ENCODE data around the gene DCLRE1C.
"Not testable (repeated sequence)": the region's sequence is repeated elsewhere in the genome, so short reads cannot be mapped to it uniquely, and the experiment has no call there.

The DCLRE1C gene

DNA sequence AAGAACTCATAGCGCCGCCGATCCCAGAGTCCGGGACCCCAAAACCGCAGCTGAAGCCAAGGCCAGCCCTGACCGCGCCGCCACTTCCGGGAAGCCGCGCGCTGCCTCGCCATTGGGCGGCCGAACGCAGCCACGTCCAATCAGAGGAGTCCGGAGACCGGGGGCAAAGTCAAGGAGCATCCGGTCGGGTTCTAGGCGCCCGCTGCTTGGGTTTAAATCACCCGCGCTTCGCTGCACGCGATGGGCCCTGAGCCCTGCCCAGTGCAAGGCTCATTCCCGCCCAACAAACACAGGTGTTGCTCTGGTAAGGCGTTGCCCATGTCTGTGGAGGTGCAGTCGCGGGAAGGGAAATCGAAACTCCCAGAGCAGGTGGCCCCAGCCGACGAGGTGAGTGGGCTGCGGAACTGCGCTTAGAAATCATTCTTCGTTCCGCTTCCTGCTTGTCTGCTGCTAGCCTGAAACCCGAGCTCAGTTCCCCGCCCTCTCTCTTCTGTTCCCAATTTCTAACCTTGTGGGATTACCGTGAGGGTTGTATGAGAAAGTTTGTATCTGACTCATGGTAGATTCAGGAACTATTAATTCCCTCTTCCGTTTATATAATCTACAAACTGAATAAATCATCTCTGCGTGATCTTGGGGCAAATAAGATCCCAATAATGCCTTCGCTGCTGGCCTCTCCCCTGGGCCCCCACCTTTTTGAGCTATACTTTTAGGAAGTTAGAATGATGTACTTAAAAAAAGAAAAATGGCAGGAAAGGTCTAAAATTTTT, at the start of gene DCLRE1C:
TSS of gene DCLRE1C (minus strand) at position 96 of the 770 bp plus-strand sequence. CDS start at position 10, 86 bp downstream.
- peak; percentile 96 for DNase-seq

DNA sequence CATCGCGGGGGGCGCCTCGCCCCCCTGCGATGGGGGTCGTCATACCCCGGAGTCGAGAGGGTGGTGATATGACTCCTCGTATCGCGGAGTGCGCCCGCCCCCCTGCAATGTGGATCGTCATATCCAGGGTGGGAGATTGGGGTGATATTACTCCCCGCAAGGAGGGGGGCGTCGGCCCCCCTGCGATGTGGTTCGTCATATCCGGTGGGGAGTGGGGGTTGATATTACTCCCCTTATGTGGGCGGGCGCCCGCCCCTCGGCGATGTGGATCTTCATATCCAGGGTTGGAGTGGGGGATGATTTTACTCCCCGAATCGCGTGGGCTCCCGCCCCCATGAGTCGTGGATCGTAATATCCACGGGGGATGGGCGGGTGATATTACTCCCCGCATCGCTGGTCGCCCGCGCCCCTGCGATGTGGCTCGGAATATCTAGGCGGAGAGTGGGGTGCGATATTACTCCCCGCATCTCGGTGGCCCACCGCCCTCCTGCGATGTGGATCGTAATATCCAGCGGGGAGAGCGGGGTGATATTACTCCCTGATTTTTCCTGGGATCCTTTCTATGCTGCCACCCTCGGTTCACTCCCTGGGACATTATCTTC, 42.2 kb upstream of the DCLRE1C start:
- DNase-seq: no peak

DNA sequence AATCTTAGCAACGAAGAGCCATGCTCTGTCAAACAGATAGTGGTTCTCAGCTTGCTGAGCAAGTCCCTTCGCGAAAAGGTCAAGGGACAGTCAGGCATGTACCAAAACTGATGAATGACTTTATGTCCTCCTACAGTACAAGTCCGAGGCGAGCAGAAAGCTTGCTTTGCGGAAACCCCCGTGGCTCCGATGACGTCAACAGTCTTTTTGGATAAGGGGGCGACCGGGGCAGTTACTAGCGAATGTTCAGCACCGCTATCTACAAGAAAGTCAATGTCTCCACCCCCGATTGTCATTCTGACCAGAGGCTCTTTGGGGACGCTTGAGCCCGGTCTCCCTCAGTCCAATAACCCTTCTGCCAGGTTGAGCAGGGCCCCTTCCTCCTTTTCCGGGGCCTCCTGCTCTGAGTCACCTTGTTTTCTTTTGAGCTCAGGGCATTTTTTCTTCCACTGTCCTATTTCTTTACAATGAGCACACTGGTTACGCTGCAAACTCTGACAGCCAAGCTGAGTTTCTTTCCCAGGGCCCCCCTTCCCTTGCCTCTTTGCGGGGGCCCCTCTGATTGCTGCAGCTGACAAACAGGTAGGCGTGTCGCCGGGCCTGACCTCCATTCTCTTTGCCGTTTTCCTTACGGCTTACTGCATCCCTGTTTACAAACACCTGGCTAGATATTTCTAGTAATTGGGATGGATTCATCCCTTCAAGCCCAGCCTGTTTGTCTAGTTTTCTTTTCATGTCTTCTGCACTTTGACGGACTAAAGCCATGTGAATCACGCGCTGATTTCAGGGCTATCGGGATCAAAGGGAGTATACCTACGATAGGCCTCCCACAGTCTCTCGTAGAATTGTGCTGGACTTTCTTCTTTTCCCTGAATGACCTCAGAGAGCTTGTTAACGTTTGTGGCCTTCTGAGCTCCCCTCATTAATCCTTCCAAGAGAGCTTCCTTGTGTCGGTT, 39.9 kb upstream of the DCLRE1C start:
- not testable (repeated sequence) for DNase-seq

DNA sequence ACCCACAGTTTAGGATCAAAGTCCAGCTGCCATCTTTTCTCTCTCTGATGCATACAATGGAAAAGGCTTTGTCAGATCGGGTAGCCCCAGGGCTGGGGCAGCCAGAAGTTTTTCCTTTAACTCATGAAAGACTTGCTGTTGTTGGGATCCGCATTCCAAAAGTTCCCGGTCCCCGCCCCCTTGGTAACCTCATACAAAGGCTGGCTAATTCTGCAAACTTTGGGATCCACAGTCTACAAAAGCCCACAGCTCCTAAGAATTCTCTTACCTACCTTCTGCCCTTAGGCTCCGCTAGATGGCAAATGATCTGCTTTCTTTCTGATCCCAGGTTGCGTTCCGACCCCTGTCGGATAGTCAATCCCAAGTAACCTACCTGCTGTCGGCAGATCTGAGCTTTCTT, 38.4 kb upstream of the DCLRE1C start:
- not testable (repeated sequence) for DNase-seq

- peak; percentile 59 for DNase-seq
Observed at GRCh38 chr10:14991035-14991749, 37.3 kb upstream of the DCLRE1C start.

GRCh38 chr10:14989552-14989951, 35.7 kb upstream of the DCLRE1C start:
- not testable (repeated sequence) for DNase-seq

DNA sequence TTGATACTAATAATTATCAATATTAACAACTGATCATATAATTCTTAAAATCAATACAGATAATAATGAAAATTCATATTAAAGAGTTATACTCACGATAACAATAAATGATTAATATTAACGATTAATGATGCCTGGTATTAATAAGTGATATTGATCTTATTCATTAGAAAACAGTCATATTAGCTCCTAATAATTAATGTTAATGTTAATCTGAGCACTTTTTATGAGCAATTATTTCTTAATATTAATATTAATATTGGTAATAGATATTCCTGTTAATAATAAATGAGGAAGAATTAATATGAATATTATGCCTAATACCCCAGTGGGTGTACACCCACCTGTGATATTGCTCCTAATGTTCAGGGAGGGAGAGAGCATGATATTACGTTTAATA, 28.8 kb upstream of the DCLRE1C start:
- no peak for DNase-seq

GRCh38 chr10:14975672-14976273, 21.9 kb upstream of the DCLRE1C start:
- no peak for DNase-seq

DNA sequence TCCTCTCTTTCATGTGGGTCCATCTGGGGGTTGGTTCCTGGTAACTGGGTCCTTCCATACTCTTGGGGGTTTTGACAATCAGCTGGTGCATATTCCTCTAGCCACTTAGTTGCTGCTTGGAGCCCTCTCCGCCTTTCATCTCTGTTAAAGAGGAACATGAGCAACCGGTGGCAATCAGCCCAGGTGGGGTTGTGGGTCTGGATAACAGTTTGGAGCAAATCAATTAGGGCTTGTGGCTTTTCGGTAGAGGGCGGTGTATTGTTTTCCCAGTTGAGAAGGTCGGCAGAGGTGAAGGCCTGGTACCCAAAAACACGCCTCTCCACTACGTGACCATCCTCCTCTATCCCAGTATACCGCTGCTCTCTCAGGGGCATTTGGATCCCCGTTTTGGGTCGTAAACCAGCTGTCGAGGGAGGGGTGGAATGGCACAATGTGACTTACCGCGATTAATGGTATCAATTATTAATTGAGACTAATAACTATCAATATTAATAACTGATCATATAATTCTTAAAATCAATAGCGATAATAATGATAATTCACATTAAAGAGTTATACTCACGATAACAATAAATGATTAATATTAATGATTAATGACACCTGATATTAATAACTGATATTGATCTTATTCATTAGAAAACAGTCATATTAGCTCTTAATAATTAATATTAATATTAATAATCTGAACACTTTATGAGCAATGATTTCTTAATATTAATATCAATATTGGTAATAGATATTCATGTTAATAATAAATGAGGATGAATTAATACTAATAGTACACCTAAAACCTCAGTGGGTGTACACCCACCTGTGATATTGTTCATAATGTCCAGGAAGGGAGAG, 20.5 kb upstream of the DCLRE1C start:
- DNase-seq: not testable (repeated sequence)

DNA sequence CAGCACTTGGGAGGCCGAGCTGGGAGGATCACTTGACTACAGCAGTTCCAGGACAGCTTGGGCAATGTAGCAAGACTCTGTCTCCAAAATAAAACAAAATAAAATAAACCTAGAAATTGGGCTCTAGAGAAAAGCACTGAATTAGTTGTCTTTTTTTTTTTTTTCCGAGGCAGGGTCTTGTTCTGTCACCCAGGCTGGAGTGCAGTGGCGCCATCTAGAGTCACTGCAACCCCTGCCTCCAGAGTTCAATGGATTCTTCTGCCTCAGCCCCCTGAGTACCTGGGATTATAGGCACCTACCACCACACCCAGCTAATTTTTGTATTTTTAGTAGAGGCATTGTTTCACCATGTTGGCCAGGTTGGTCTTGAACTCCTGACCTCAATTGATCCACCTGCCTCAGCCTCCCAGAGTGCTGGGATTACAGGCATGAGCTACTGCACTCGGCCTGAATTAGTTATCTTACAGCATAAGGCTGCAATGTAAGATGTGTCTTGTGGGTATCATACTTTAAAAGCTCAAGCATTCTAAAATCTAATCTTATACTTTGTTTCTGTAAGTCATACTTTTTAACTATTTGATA, 18.1 kb upstream of the DCLRE1C start:
- DNase-seq: peak; percentile 73

- DNase-seq: no peak
Observed at GRCh38 chr10:14967897-14968296, 14.0 kb upstream of the DCLRE1C start.

DNA sequence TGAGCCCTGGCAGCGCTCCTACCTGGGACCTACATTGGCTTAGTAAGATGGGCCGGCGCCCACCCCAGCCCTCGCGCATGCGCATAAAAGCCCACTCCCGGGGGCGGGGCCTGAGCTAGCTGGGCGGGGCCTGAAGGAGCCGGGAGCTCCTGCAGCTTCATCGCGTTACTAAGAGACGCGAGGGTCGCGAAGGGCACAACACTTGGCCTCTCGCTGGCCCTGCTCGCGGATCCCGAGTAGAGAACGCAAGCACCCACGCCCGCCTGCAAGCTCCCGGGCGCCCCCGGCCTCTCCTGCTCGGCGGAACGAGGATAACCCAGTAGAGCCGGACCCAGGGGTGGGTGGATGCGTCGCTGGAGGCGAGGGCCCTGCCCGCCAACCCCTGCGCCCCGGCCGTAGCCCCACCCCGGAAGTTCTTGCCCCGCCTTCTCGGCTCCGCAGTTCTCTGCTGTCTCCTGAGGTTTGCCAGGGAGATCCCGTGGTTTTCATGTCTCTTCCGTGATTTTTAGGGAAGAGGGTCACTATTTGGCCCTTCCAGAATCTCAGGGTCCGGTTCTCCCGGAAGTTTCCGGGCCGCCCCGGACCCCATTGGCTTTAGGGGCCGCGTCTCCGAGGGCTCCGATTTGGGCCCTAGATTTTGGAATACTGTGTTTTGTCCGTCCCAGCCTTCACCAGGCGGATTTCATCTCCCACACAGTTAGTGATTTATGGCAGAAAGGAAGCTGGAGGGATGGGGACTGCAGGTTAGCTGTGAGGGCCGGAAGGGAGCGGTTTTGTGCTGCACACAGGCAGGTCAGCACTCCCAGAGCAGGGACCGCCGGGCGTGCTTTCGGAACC, 5.5 kb upstream of the DCLRE1C start, which contains the start of gene MEIG1:
TSS of gene MEIG1 (plus strand) at position 168 of the 837 bp plus-strand sequence. CDS start 7,081 bp downstream, outside the sequence.
- DNase-seq: peak; percentile 95

- no peak for DNase-seq
Observed at GRCh38 chr10:14958872-14959220, 5.0 kb upstream of the DCLRE1C start.

- no peak for DNase-seq
Observed at GRCh38 chr10:14954934-14955333, 1.0 kb upstream of the DCLRE1C start.

DNA sequence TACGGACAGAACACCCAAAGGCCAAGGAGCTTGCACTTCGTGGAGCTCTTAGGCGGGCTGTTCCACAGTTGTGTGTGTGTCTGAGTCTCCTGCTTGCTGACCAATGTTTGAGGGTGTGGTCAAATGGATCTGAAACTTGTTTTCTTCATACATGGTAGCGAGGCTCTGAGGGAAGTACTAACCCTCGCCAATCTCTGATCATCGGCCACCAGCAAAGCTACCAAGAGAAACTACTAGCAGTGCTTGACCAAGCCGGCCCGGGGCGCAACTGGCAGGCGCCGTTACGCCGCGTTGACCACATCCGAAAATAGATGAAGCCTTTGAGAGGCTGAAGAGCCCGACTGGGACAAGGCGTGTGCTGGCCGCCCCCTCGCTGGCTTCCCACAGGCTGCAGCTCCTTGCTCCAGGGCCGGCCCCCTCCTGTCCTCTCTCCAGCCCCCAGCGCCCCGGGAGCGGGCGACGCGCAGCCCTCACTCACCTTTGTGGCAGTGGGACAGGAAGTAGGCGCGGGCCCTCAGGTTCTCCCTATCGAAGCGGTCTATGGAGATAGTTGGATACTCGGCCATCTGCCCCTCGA, 384 bp downstream of the DCLRE1C start:
- DNase-seq: peak; percentile 87

GRCh38 chr10:14952851-14953423, 959 bp downstream of the DCLRE1C start:
- DNase-seq: no peak

DNA sequence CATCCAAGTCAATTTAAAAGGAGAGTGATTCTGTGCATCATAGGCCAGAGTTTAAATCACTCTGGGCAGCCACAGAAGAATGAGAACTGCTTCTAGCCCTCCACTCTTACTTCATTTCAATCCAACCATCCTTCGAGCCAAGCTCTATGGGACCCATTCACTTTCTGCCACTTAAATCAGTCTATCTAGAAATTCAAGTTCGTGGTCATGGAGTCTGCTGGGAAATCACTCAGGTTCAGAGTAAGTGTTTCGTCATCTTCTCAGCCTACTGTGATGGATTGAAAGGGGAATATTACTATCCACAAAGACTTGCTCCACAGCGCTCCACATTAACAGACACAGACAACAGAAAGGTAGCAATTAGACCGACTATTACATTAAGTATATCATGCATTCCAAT, 4.6 kb downstream of the DCLRE1C start:
- no peak for DNase-seq

- no peak for DNase-seq
Observed at GRCh38 chr10:14947268-14947667, 6.6 kb downstream of the DCLRE1C start.

DNA sequence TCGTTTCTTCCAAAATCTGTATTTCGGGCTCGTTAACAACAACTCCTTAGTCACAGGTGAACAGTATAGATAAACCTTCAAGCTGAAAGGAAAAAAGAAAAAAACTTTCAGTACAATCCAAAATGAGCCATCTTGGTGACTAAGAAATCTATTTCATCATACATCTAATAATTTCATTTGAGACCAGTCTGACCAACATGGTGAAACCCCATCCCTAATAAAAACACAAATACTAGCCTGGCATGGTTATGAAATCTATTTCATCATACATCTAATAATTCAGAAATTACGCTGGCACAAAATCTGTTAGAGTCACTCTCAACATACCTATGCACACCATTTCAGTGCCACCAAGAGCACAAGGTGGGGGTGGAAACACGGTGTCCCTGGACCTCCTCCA, 8.8 kb downstream of the DCLRE1C start:
- DNase-seq: no peak

Data from OCI-M1 (cell line).